ENCODE results near the gene RILPL1. TPM values are rescaled to one million over a fixed set of nuclear protein-coding genes. Genes with fewer than 3 reads are reported as not detected.
"Not testable (repeated sequence)": the region's sequence is repeated elsewhere in the genome, so short reads cannot be mapped to it uniquely, and the experiment has no call there.

The RILPL1 gene
- total RNA-seq, 1 donor: 16.3 TPM

GRCh38 chr12:123548107-123548506 lies 14.6 kb upstream of the RILPL1 start:
- Histone ChIP-seq H3K9me3 (ENCODE audit: low read depth, low read length) (peaks cover 3% of the 10 kb centered on the region), H3K4me2 (ENCODE audit: insufficient read depth, low read length) (no peak overlapping the region), H3K4me3 (ENCODE audit: insufficient read depth, low read length) (no peak overlapping the region), H4K20me1 (ENCODE audit: insufficient read depth, low read length) (no peaks in the 10 kb centered on the region), H2AFZ (ENCODE audit: low read length) (no peak overlapping the region), H3K27me3 (ENCODE audit: insufficient read depth, low read length) (peaks cover 4% of the 10 kb centered on the region), H3K36me3 (ENCODE audit: insufficient read depth, low read length) (no peaks in the 10 kb centered on the region), H3K27ac (ENCODE audit: low read depth, low read length) (no peak overlapping the region), H3K79me2 (ENCODE audit: insufficient read depth, low read length) (no peaks in the 10 kb centered on the region), H3K4me1 (ENCODE audit: insufficient read depth, low read length) (no peaks in the 10 kb centered on the region)
- TF ChIP-seq, protein P1, sequence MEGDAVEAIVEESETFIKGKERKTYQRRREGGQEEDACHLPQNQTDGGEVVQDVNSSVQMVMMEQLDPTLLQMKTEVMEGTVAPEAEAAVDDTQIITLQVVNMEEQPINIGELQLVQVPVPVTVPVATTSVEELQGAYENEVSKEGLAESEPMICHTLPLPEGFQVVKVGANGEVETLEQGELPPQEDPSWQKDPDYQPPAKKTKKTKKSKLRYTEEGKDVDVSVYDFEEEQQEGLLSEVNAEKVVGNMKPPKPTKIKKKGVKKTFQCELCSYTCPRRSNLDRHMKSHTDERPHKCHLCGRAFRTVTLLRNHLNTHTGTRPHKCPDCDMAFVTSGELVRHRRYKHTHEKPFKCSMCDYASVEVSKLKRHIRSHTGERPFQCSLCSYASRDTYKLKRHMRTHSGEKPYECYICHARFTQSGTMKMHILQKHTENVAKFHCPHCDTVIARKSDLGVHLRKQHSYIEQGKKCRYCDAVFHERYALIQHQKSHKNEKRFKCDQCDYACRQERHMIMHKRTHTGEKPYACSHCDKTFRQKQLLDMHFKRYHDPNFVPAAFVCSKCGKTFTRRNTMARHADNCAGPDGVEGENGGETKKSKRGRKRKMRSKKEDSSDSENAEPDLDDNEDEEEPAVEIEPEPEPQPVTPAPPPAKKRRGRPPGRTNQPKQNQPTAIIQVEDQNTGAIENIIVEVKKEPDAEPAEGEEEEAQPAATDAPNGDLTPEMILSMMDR (IDR thresholded peaks at IDR 0.05; ENCODE audit: extremely low read depth, low read depth, low read length): no peak
- DNase-seq (ENCODE audit: insufficient read length, low spot score, missing footprints): no peak

- no peaks in the 10 kb centered on the region for H4K20me1 ChIP-seq (ENCODE audit: insufficient read depth, low read length)
- peaks cover 3% of the 10 kb centered on the region for H3K9me3 ChIP-seq (ENCODE audit: low read depth, low read length)
- no peak overlapping the region for H2AFZ ChIP-seq (ENCODE audit: low read length)
- H3K4me3 ChIP-seq (ENCODE audit: insufficient read depth, low read length): no peak overlapping the region
- H3K27ac ChIP-seq (ENCODE audit: low read depth, low read length): no peak overlapping the region
- H3K4me2 ChIP-seq (ENCODE audit: insufficient read depth, low read length): no peak overlapping the region
- H3K27me3 ChIP-seq (ENCODE audit: insufficient read depth, low read length): peaks cover 4% of the 10 kb centered on the region
- TF ChIP-seq, protein P1 (IDR thresholded peaks at IDR 0.05; ENCODE audit: extremely low read depth, low read depth, low read length): no peak
- no peaks in the 10 kb centered on the region for H3K36me3 ChIP-seq (ENCODE audit: insufficient read depth, low read length)
- no peaks in the 10 kb centered on the region for H3K79me2 ChIP-seq (ENCODE audit: insufficient read depth, low read length)
- DNase-seq (ENCODE audit: insufficient read length, low spot score, missing footprints): peak; percentile 90
- H3K4me1 ChIP-seq (ENCODE audit: insufficient read depth, low read length): no peaks in the 10 kb centered on the region
Observed at GRCh38 chr12:123546281-123546680, 12.8 kb upstream of the RILPL1 start.

- Histone ChIP-seq H3K36me3 (ENCODE audit: insufficient read depth, low read length) (no peaks in the 10 kb centered on the region), H3K9me3 (ENCODE audit: low read depth, low read length) (peaks cover 3% of the 10 kb centered on the region), H3K4me3 (ENCODE audit: insufficient read depth, low read length) (no peak overlapping the region), H3K27ac (ENCODE audit: low read depth, low read length) (no peak overlapping the region), H3K4me2 (ENCODE audit: insufficient read depth, low read length) (no peak overlapping the region), H4K20me1 (ENCODE audit: insufficient read depth, low read length) (no peaks in the 10 kb centered on the region), H3K4me1 (ENCODE audit: insufficient read depth, low read length) (no peaks in the 10 kb centered on the region), H3K79me2 (ENCODE audit: insufficient read depth, low read length) (no peaks in the 10 kb centered on the region), H3K27me3 (ENCODE audit: insufficient read depth, low read length) (no peaks in the 10 kb centered on the region), H2AFZ (ENCODE audit: low read length) (no peak overlapping the region)
- TF ChIP-seq, protein P1 (IDR thresholded peaks at IDR 0.05; ENCODE audit: extremely low read depth, low read depth, low read length): no peak
- no peak for DNase-seq (ENCODE audit: insufficient read length, low spot score, missing footprints)
Observed at GRCh38 chr12:123543541-123543940, 10.0 kb upstream of the RILPL1 start.

GRCh38 chr12:123540899-123541662 lies 7.6 kb upstream of the RILPL1 start:
- no peaks in the 10 kb centered on the region for H4K20me1 ChIP-seq (ENCODE audit: insufficient read depth, low read length)
- H3K4me1 ChIP-seq (ENCODE audit: insufficient read depth, low read length): no peaks in the 10 kb centered on the region
- H3K9me3 ChIP-seq (ENCODE audit: low read depth, low read length): no peaks in the 10 kb centered on the region
- H3K4me2 ChIP-seq (ENCODE audit: insufficient read depth, low read length): no peak overlapping the region
- H3K36me3 ChIP-seq (ENCODE audit: insufficient read depth, low read length): no peaks in the 10 kb centered on the region
- H2AFZ ChIP-seq (ENCODE audit: low read length): no peak overlapping the region
- H3K79me2 ChIP-seq (ENCODE audit: insufficient read depth, low read length): no peaks in the 10 kb centered on the region
- H3K27me3 ChIP-seq (ENCODE audit: insufficient read depth, low read length): no peaks in the 10 kb centered on the region
- H3K27ac ChIP-seq (ENCODE audit: low read depth, low read length): no peak overlapping the region
- no peak overlapping the region for H3K4me3 ChIP-seq (ENCODE audit: insufficient read depth, low read length)
- TF ChIP-seq, protein P1 (IDR thresholded peaks at IDR 0.05; ENCODE audit: extremely low read depth, low read depth, low read length): no peak
- no peak for DNase-seq (ENCODE audit: insufficient read length, low spot score, missing footprints)

DNA sequence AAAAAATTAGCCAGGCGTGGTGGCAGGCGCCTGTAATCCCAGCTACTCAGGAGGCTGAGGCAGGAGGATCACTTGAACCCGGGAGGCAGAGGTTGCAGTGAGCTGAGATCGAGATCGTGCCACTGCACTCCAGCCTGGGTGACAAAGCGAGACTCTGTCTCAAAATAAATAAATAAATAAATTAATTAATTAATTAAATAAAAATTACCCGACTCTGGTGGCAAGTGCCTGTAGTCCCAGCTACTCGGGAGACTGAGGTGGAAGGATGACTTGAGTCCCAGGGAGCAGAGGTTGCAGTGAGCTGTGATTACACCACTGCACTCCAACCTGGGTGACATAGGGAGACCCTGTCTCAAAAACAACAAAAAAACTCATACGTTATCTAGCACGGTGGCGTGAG lies 2.4 kb upstream of the RILPL1 start:
- not testable (repeated sequence) for DNase-seq (ENCODE audit: insufficient read length, low spot score, missing footprints); H3K27ac ChIP-seq (ENCODE audit: low read depth, low read length)

More for the DNA sequence above, 2.4 kb upstream of the RILPL1 start:
- H3K4me3 ChIP-seq (ENCODE audit: insufficient read depth, low read length); H2AFZ ChIP-seq (ENCODE audit: low read length); H3K9me3 ChIP-seq (ENCODE audit: low read depth, low read length); H3K36me3 ChIP-seq (ENCODE audit: insufficient read depth, low read length); H3K27me3 ChIP-seq (ENCODE audit: insufficient read depth, low read length); H3K4me2 ChIP-seq (ENCODE audit: insufficient read depth, low read length): not testable (repeated sequence)
- Histone ChIP-seq H3K4me1 (ENCODE audit: insufficient read depth, low read length) (peaks cover 18% of the 10 kb centered on the region), H3K79me2 (ENCODE audit: insufficient read depth, low read length) (peaks cover 24% of the 10 kb centered on the region), H4K20me1 (ENCODE audit: insufficient read depth, low read length) (peaks cover 11% of the 10 kb centered on the region)
